PC-3 (cell line): Measurements from ENCODE around the gene CAMTA1.

Experiments
- EZH2phosphoT487 ChIP-seq: fragments of 300-600 bp; sonication (generic); IDR thresholded peaks from 2 replicates; pipeline ENCODE4 v1.6.1; 2018; ENCODE audit warnings: mild to moderate bottlenecking, antibody characterized with exemption, low read length, borderline replicate concordance
- TF ChIP-seq, protein P1 (sequence below): fragments of 300-600 bp; sonication (generic); conservative IDR thresholded peaks from 2 replicates; pipeline ENCODE4 v1.5.1; 2017; ENCODE audit warnings: antibody characterized with exemption, low read depth, mild to moderate bottlenecking, low read length

GRCh38 chr1:7482077-7482476 is 696.8 kb downstream of the CAMTA1 start:
- TF ChIP-seq, protein P1, sequence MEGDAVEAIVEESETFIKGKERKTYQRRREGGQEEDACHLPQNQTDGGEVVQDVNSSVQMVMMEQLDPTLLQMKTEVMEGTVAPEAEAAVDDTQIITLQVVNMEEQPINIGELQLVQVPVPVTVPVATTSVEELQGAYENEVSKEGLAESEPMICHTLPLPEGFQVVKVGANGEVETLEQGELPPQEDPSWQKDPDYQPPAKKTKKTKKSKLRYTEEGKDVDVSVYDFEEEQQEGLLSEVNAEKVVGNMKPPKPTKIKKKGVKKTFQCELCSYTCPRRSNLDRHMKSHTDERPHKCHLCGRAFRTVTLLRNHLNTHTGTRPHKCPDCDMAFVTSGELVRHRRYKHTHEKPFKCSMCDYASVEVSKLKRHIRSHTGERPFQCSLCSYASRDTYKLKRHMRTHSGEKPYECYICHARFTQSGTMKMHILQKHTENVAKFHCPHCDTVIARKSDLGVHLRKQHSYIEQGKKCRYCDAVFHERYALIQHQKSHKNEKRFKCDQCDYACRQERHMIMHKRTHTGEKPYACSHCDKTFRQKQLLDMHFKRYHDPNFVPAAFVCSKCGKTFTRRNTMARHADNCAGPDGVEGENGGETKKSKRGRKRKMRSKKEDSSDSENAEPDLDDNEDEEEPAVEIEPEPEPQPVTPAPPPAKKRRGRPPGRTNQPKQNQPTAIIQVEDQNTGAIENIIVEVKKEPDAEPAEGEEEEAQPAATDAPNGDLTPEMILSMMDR = no peak
- TF ChIP-seq EZH2phosphoT487 = no peak
